Neural cell (in vitro differentiated cells): ENCODE results near the gene PLAAT2. TPM values are rescaled to one million over a fixed set of nuclear protein-coding genes. Genes with fewer than 3 reads are reported as not detected.

Source experiments
- H2AFZ ChIP-seq: fragments of 200-600, 300-800 bp; sonication (generic), shearing (Covaris generic); 2 replicates; pipeline ENCODE4 v1.6.0; 2014; ENCODE audit warnings: low read depth, mild to moderate bottlenecking, antibody characterized with exemption, low read length, moderate library complexity
- H3F3A ChIP-seq: fragments of 200-600 bp; shearing (Covaris generic); 2 replicates; pipeline ENCODE4 v1.6.1; 2016; ENCODE audit warnings: mild to moderate bottlenecking, moderate library complexity, mixed read lengths, antibody characterized with exemption, low read length; ENCODE audit not compliant: insufficient read depth, poor library complexity, severe bottlenecking
- H3K27ac ChIP-seq: fragments of 200-600, 300-800 bp; sonication (generic), shearing (Covaris generic); 2 replicates; pipeline ENCODE4 v1.5.1; 2014; ENCODE audit warnings: mild to moderate bottlenecking, low read length, moderate library complexity
- H3K27me3 ChIP-seq: fragments of 300-800, 200-600 bp; sonication (generic), shearing (Covaris generic); 2 replicates; pipeline ENCODE4 v1.6.0; 2014; ENCODE audit warnings: mild to moderate bottlenecking, low read depth, low read length, moderate library complexity; ENCODE audit not compliant: insufficient read depth
- H3K36me3 ChIP-seq: fragments of 300-800, 200-600 bp; sonication (generic), shearing (Covaris generic); 2 replicates; pipeline ENCODE4 v1.5.1; 2014; ENCODE audit warnings: mild to moderate bottlenecking, antibody characterized with exemption, low read length, moderate library complexity; ENCODE audit not compliant: insufficient read depth
- H3K4me2 ChIP-seq: fragments of 300-800, 200-600 bp; sonication (generic), shearing (Covaris generic); 2 replicates; pipeline ENCODE4 v1.6.0; 2014; ENCODE audit warnings: mild to moderate bottlenecking, low read length
- H3K4me3 ChIP-seq: fragments of 300-800, 200-600 bp; sonication (generic), shearing (Covaris generic); 2 replicates; pipeline ENCODE4 v1.5.1; 2014; ENCODE audit warnings: mild to moderate bottlenecking, low read length, moderate library complexity
- H3K79me2 ChIP-seq: fragments of 200-600 bp; shearing (Covaris generic); replicated peaks from 2 replicates; pipeline ENCODE4 v1.6.0; 2014; ENCODE audit warnings: mild to moderate bottlenecking, low read length, moderate library complexity; ENCODE audit not compliant: insufficient read depth
- H3K9ac ChIP-seq: fragments of 300-800, 200-600 bp; sonication (generic), shearing (Covaris generic); 2 replicates; pipeline ENCODE4 v1.6.1; 2016; ENCODE audit warnings: mild to moderate bottlenecking, low read length, mixed read lengths
- H3K9me2 ChIP-seq: fragments of 200-600 bp; shearing (Covaris generic); 2 replicates; pipeline ENCODE4 v1.6.1; 2016; ENCODE audit warnings: mild to moderate bottlenecking, low read length, mixed read lengths; ENCODE audit not compliant: insufficient read depth
- H3K9me3 ChIP-seq: fragments of 200-600, 300-800 bp; sonication (generic), shearing (Covaris generic); 2 replicates; pipeline ENCODE4 v1.6.1; 2016; ENCODE audit warnings: mild to moderate bottlenecking, mixed run types, low read length, moderate library complexity, mixed read lengths
- H4K20me1 ChIP-seq: fragments of 200-600 bp; shearing (Covaris generic); 2 replicates; pipeline ENCODE4 v1.6.1; 2016; ENCODE audit warnings: mild to moderate bottlenecking, mixed run types; ENCODE audit not compliant: insufficient read depth
- CTCF ChIP-seq: fragments of 450-650 bp; IDR thresholded peaks from 2 replicates; pipeline ENCODE4 v1.5.1; 2014; ENCODE audit warnings: antibody characterized with exemption, mild to moderate bottlenecking, moderate library complexity; ENCODE audit not compliant: poor library complexity, severe bottlenecking
- EP300 ChIP-seq: fragments of 450-650 bp; conservative IDR thresholded peaks from 2 replicates; pipeline ENCODE4 v1.6.1; 2014; ENCODE audit warnings: antibody characterized with exemption, mild to moderate bottlenecking, moderate library complexity; ENCODE audit not compliant: poor library complexity, severe bottlenecking
- EZH2 ChIP-seq: fragments of 200-600, 300-800 bp; shearing (Covaris generic), sonication (generic); IDR thresholded peaks from 2 replicates; pipeline ENCODE4 v1.6.1; 2014; ENCODE audit warnings: antibody characterized with exemption, low read length, borderline replicate concordance, mild to moderate bottlenecking; ENCODE audit not compliant: insufficient read depth, poor library complexity, severe bottlenecking
- MXI1 ChIP-seq: fragments of 450-650 bp; conservative IDR thresholded peaks from 2 replicates; pipeline ENCODE4 v1.6.1; 2014; ENCODE audit warnings: antibody characterized with exemption, mild to moderate bottlenecking; ENCODE audit not compliant: poor library complexity, severe bottlenecking
- POLR2AphosphoS5 ChIP-seq: IDR thresholded peaks from 2 replicates; pipeline ENCODE4 v1.6.1; 2012
- RAD21 ChIP-seq: fragments of 450-650 bp; conservative IDR thresholded peaks from 2 replicates; pipeline ENCODE4 v1.6.1; 2014; ENCODE audit warnings: antibody characterized with exemption, mild to moderate bottlenecking, moderate library complexity
- SMC3 ChIP-seq: fragments of 450-650 bp; conservative IDR thresholded peaks from 2 replicates; pipeline ENCODE4 v1.6.1; 2014; ENCODE audit warnings: antibody characterized with exemption, mild to moderate bottlenecking, moderate library complexity; ENCODE audit not compliant: poor library complexity
- TAF1 ChIP-seq: IDR thresholded peaks from 2 replicates; pipeline ENCODE4 v1.6.1; 2012; ENCODE audit warnings: low read depth
- polyA plus RNA-seq: library from polyadenylated mRNA; depleted of rRNA; stranded (reverse); fragments of >200 nt; gene quantifications from 2 replicates; pipeline ENCODE4 v1.2.3, GENCODE V29; 2014
- TF ChIP-seq, protein P1 (sequence below): IDR thresholded peaks from 2 replicates; pipeline ENCODE4 v1.6.1; 2012; ENCODE audit warnings: borderline replicate concordance

The PLAAT2 gene
- polyA plus RNA-seq, 1 donor from 2014 or later: not detected

- no peaks in the 10 kb centered on the region for H3F3A ChIP-seq
- H3K9me3 ChIP-seq: no peaks in the 10 kb centered on the region
- H2AFZ ChIP-seq: no peak overlapping the region
- H3K9me2 ChIP-seq: no peaks in the 10 kb centered on the region
- no peaks in the 10 kb centered on the region for H3K36me3 ChIP-seq
- H3K4me2 ChIP-seq: no peak overlapping the region
- no peak overlapping the region for H3K27ac ChIP-seq
- no peak overlapping the region for H3K4me3 ChIP-seq
- TF ChIP-seq SMC3 (no peak), CTCF (no peak), MXI1 (no peak), TAF1 (no peak), EP300 (no peak), POLR2AphosphoS5 (no peak), RAD21 (no peak), EZH2 (no peak)
- TF ChIP-seq, protein P1, sequence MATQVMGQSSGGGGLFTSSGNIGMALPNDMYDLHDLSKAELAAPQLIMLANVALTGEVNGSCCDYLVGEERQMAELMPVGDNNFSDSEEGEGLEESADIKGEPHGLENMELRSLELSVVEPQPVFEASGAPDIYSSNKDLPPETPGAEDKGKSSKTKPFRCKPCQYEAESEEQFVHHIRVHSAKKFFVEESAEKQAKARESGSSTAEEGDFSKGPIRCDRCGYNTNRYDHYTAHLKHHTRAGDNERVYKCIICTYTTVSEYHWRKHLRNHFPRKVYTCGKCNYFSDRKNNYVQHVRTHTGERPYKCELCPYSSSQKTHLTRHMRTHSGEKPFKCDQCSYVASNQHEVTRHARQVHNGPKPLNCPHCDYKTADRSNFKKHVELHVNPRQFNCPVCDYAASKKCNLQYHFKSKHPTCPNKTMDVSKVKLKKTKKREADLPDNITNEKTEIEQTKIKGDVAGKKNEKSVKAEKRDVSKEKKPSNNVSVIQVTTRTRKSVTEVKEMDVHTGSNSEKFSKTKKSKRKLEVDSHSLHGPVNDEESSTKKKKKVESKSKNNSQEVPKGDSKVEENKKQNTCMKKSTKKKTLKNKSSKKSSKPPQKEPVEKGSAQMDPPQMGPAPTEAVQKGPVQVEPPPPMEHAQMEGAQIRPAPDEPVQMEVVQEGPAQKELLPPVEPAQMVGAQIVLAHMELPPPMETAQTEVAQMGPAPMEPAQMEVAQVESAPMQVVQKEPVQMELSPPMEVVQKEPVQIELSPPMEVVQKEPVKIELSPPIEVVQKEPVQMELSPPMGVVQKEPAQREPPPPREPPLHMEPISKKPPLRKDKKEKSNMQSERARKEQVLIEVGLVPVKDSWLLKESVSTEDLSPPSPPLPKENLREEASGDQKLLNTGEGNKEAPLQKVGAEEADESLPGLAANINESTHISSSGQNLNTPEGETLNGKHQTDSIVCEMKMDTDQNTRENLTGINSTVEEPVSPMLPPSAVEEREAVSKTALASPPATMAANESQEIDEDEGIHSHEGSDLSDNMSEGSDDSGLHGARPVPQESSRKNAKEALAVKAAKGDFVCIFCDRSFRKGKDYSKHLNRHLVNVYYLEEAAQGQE: no peak
- H3K27me3 ChIP-seq: peaks cover 28% of the 10 kb centered on the region
- no peaks in the 10 kb centered on the region for H4K20me1 ChIP-seq
- H3K79me2 ChIP-seq: no peaks in the 10 kb centered on the region
- H3K9ac ChIP-seq: no peak overlapping the region
These were observed 46.9 kb upstream of the PLAAT2 start for GRCh38 chr11:63609971-63610580.

- Histone ChIP-seq H3K27ac (no peak overlapping the region), H3F3A (no peaks in the 10 kb centered on the region), H3K79me2 (no peaks in the 10 kb centered on the region), H4K20me1 (no peaks in the 10 kb centered on the region), H3K9me3 (no peaks in the 10 kb centered on the region), H3K4me3 (no peak overlapping the region), H2AFZ (no peak overlapping the region), H3K27me3 (peaks cover 27% of the 10 kb centered on the region), H3K36me3 (no peaks in the 10 kb centered on the region), H3K9me2 (no peaks in the 10 kb centered on the region), H3K9ac (no peak overlapping the region), H3K4me2 (no peak overlapping the region)
- TF ChIP-seq TAF1 (no peak), MXI1 (no peak), SMC3 (no peak), CTCF (no peak), EP300 (no peak), EZH2 (no peak), POLR2AphosphoS5 (no peak), RAD21 (no peak)
- TF ChIP-seq, protein P1: no peak
These were observed 46.4 kb upstream of the PLAAT2 start for GRCh38 chr11:63609536-63609935.
